ENCODE measurements around the gene NKD1.

- TF ChIP-seq POLR2A (IDR thresholded peaks at IDR 0.05) (no peak), CTCF (IDR thresholded peaks at IDR 0.05) (no peak), POLR2AphosphoS5 (IDR thresholded peaks at IDR 0.05) (no peak)
These were observed 122.3 kb downstream of the NKD1 start for GRCh38 chr16:50670476-50670875.

All from breast epithelium (tissue), 3 donors.